ENCODE measurements around the gene DIP2C.
"Not testable (repeated sequence)": the region's sequence is repeated elsewhere in the genome, so short reads cannot be mapped to it uniquely, and the experiment has no call there.

GRCh38 chr10:424724-425123, 264.7 kb downstream of the DIP2C start:
- not testable (repeated sequence) for TF ChIP-seq CTCF (IDR thresholded peaks at IDR 0.05); NFE2L1 (CRISPR knock-in tag; IDR thresholded peaks at IDR 0.05); SOX15 (CRISPR knock-in tag; IDR thresholded peaks at IDR 0.05); USF1 (CRISPR knock-in tag; IDR thresholded peaks at IDR 0.05); ATF2 (CRISPR knock-in tag; IDR thresholded peaks at IDR 0.05; ENCODE audit: borderline replicate concordance, low read depth)

Data from WTC11 (cell line).